GM19438 (cell line): ENCODE measurements around the gene TACR1.
"Not testable (repeated sequence)": the region's sequence is repeated elsewhere in the genome, so short reads cannot be mapped to it uniquely, and the experiment has no call there.

Source experiments
- ATAC-seq: cut with Tn5 transposase; IDR thresholded peaks from one replicate; pipeline ENCODE4 v1.9.1; 2021; ENCODE audit warnings: low read depth; ENCODE audit not compliant: unreplicated experiment

Gene TACR1

GRCh38 chr2:75199428-75200011, at the start of gene TACR1:
Gene TACR1, minus strand, starts transcription at chr2:75199520. Its CDS starts 586 bp downstream, at chr2:75198934.
- ATAC-seq: no peak

GRCh38 chr2:75248581-75248980, 49.3 kb upstream of the TACR1 start:
- ATAC-seq: not testable (repeated sequence)

GRCh38 chr2:75246441-75247167, 47.3 kb upstream of the TACR1 start:
- no peak for ATAC-seq

- ATAC-seq: no peak
Measured at GRCh38 chr2:75243219-75243618, 43.9 kb upstream of the TACR1 start.

GRCh38 chr2:75241696-75242095, 42.4 kb upstream of the TACR1 start:
- ATAC-seq: no peak

GRCh38 chr2:75238670-75239330, 39.5 kb upstream of the TACR1 start:
- no peak for ATAC-seq

- no peak for ATAC-seq
Measured at GRCh38 chr2:75237296-75237695, 38.0 kb upstream of the TACR1 start.

GRCh38 chr2:75233965-75234364, 34.6 kb upstream of the TACR1 start:
- ATAC-seq: no peak

- no peak for ATAC-seq
Measured at GRCh38 chr2:75226617-75227016, 27.3 kb upstream of the TACR1 start.

GRCh38 chr2:75226099-75226498, 26.8 kb upstream of the TACR1 start:
- ATAC-seq: no peak

GRCh38 chr2:75224636-75225094, 25.3 kb upstream of the TACR1 start:
- ATAC-seq: no peak

GRCh38 chr2:75222527-75222926, 23.2 kb upstream of the TACR1 start:
- no peak for ATAC-seq

GRCh38 chr2:75221862-75222261, 22.5 kb upstream of the TACR1 start:
- ATAC-seq: no peak

GRCh38 chr2:75219213-75219612, 19.9 kb upstream of the TACR1 start:
- ATAC-seq: not testable (repeated sequence)

- ATAC-seq: no peak
Measured at GRCh38 chr2:75211266-75211770, 12.0 kb upstream of the TACR1 start.

- no peak for ATAC-seq
Measured at GRCh38 chr2:75210409-75210808, 11.1 kb upstream of the TACR1 start.

GRCh38 chr2:75208738-75209137, 9.4 kb upstream of the TACR1 start:
- no peak for ATAC-seq

GRCh38 chr2:75204833-75205232, 5.5 kb upstream of the TACR1 start:
- ATAC-seq: no peak

GRCh38 chr2:75202359-75202758, 3.0 kb upstream of the TACR1 start:
- no peak for ATAC-seq

- ATAC-seq: no peak
Measured at GRCh38 chr2:75200140-75201096, 1.1 kb upstream of the TACR1 start.
